ENCODE data around the gene SLC1A3. TPM values are rescaled to one million over a fixed set of nuclear protein-coding genes. Genes with fewer than 3 reads are reported as not detected.

The SLC1A3 gene
- total and polyA plus RNA-seq, 2 of the 4 experiments (the other 2 are of a cell fraction), result 0.27 to 1.3 TPM

GRCh38 chr5:36726317-36726716, 119.9 kb downstream of the SLC1A3 start:
- Histone ChIP-seq H3K18ac (ENCODE audit: low read depth, low read length) (no peak overlapping the region), H3K4me1 (ENCODE audit: control insufficient read depth, insufficient read depth, low read length) (no peaks in the 10 kb centered on the region), H3K9me1 (ENCODE audit: insufficient read depth, low read length) (no peaks in the 10 kb centered on the region), H3K56ac (ENCODE audit: extremely low read depth, insufficient read depth, low read length) (no peak overlapping the region), H4K5ac (ENCODE audit: low read depth, low read length) (no peak overlapping the region), H3K27ac (ENCODE audit: insufficient read depth, low read length) (no peak overlapping the region), H2AK5ac (ENCODE audit: low read depth, low read length) (no peak overlapping the region), H3K27me3 (ENCODE audit: control insufficient read depth, insufficient read depth, low read length) (peaks cover 15% of the 10 kb centered on the region), H2AFZ (replicated peaks; ENCODE audit: low read length, poor library complexity) (no peak overlapping the region), H4K91ac (ENCODE audit: insufficient read depth, low read depth, low read length) (no peak overlapping the region), H2BK20ac (ENCODE audit: low read depth, low read length) (no peak overlapping the region), H2BK5ac (ENCODE audit: low read depth, low read length, poor library complexity, severe bottlenecking) (no peak overlapping the region), H4K20me1 (ENCODE audit: insufficient read depth, low read length) (no peaks in the 10 kb centered on the region), H3K4me2 (ENCODE audit: low read depth, low read length) (no peak overlapping the region), H3K23ac (ENCODE audit: low read depth, low read length) (no peak overlapping the region), H2AK9ac (replicated peaks; ENCODE audit: low read depth, low read length, poor library complexity) (no peak overlapping the region), H3K14ac (replicated peaks; ENCODE audit: low read depth, low read length) (no peak overlapping the region), H3K9ac (ENCODE audit: low read depth, low read length) (no peak overlapping the region), H3K4ac (ENCODE audit: low read depth, low read length) (no peak overlapping the region), H3K79me1 (ENCODE audit: low read depth in 1 of 2, low read length in 2 of 2) (no peaks in the 10 kb centered on the region), H2BK120ac (ENCODE audit: low read depth, low read length) (no peak overlapping the region), H3K9me3 (ENCODE audit: control insufficient read depth, insufficient read depth, low read length) (no peaks in the 10 kb centered on the region), H4K8ac (ENCODE audit: low read depth in 2 of 2, low read length in 2 of 2) (no peak overlapping the region), H2BK15ac (ENCODE audit: low read depth, low read length) (no peak overlapping the region), H3K36me3 (ENCODE audit: control insufficient read depth, insufficient read depth, low read length) (no peaks in the 10 kb centered on the region), H3K4me3 (ENCODE audit: insufficient read depth, low read depth, low read length) (no peak overlapping the region)
- DNase-seq (no peak), ATAC-seq (ENCODE audit: low read depth) (no peak)
- POLR2A ChIA-PET (ENCODE audit: unreplicated experiment), result no interaction called here
- CTCF ChIA-PET, result no interaction called here
- WGBS, 2 experiments (ENCODE audit: extremely low coverage in 2 of 2, insufficient read length in 1 of 2), result no CpG with 5 or more reads among the region's 1 CpG
- intact Hi-C loops (cut with micrococcal nuclease), result no loop called here
- in situ Hi-C loops (cut with MboI; ENCODE audit: low sequenced_read_pairs), result no loop called here
- dilution Hi-C loops (cut with HindIII; ENCODE audit: low sequenced_read_pairs, unreplicated experiment), result no loop called here
- BruUV-seq (replicated peaks), result no TSS peak
- TF ChIP-seq RFX5 (IDR thresholded peaks at IDR 0.05; ENCODE audit: low read depth, low read length), result no peak
- TF ChIP-seq, protein P1, sequence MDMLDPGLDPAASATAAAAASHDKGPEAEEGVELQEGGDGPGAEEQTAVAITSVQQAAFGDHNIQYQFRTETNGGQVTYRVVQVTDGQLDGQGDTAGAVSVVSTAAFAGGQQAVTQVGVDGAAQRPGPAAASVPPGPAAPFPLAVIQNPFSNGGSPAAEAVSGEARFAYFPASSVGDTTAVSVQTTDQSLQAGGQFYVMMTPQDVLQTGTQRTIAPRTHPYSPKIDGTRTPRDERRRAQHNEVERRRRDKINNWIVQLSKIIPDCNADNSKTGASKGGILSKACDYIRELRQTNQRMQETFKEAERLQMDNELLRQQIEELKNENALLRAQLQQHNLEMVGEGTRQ (IDR thresholded peaks at IDR 0.05; ENCODE audit: low read depth, low read length), result no peak
- no peak for TF ChIP-seq MAFK (IDR thresholded peaks at IDR 0.05; ENCODE audit: low read depth, low read length)
